Spleen (tissue), 11 donors: Measurements from ENCODE around the gene YRDC. TPM values are rescaled to one million over a fixed set of nuclear protein-coding genes. Genes with fewer than 3 reads are reported as not detected.

Experiments used
- DNase-seq: peaks from one replicate; pipeline ENCODE4 v3.0.0-alpha.2; 2020
- H3K27ac ChIP-seq, 8 donors: fragments of 200-600 bp; sonication (generic) in 7 of 8; 1 replicate in 4 of 8; 2 replicates in 4 of 8; pipeline versions ENCODE4 v1.5.0 to v1.8.0; 2016 to 2021; ENCODE audit warnings: inconsistent platforms in 4 of 8, mild to moderate bottlenecking in 4 of 8, moderate library complexity in 1 of 8
- H3K27me3 ChIP-seq, 7 donors: fragments of 200-600 bp; sonication (generic) in 6 of 7; replicated peaks in 1 of 7; 1 replicate in 4 of 7; 2 replicates in 3 of 7; pipeline versions ENCODE4 v1.5.0 to v1.8.0; 2016 to 2021; ENCODE audit warnings: inconsistent platforms in 3 of 7, mild to moderate bottlenecking in 1 of 7
- H3K36me3 ChIP-seq, 6 donors: fragments of 200-600 bp; sonication (generic) in 5 of 6; 1 replicate in 4 of 6; 2 replicates in 2 of 6; pipeline versions ENCODE4 v1.5.0 to v1.8.0; 2016 to 2021; ENCODE audit warnings: inconsistent platforms in 2 of 6
- H3K4me1 ChIP-seq, 6 donors: fragments of 200-600 bp; sonication (generic) in 5 of 6; 1 replicate in 3 of 6; 2 replicates in 3 of 6; pipeline versions ENCODE4 v1.5.0 to v1.8.0; 2016 to 2021; ENCODE audit warnings: inconsistent platforms in 3 of 6
- H3K4me3 ChIP-seq, 8 donors: fragments of 200-600 bp; sonication (generic) in 7 of 8; 1 replicate in 4 of 8; 2 replicates in 4 of 8; pipeline versions ENCODE4 v1.5.0 to v1.8.0; 2016 to 2021; ENCODE audit warnings: inconsistent platforms in 4 of 8, mild to moderate bottlenecking in 4 of 8, moderate library complexity in 2 of 8
- H3K9me3 ChIP-seq, 8 donors: fragments of 200-600 bp; sonication (generic) in 7 of 8; 1 replicate in 4 of 8; 2 replicates in 4 of 8; pipeline versions ENCODE4 v1.5.0 to v1.8.0; 2016 to 2021; ENCODE audit warnings: inconsistent platforms in 4 of 8
- POLR2A ChIP-seq, 3 donors: fragments of 450-650 bp; IDR thresholded peaks; one replicate each; pipeline ENCODE4 v1.5.1; 2017; ENCODE audit warnings: antibody characterized with exemption in 3 of 3, mild to moderate bottlenecking in 1 of 3
- POLR2AphosphoS5 ChIP-seq, 3 donors: sonication (generic); formaldehyde crosslinking; IDR thresholded peaks; one replicate each; pipeline ENCODE4 v1.5.1; 2017; ENCODE audit warnings: antibody characterized with exemption in 3 of 3
- WGBS, 5 donors: extraction: QIAGEN DNeasy Blood & Tissue Kit in 3 of 5; methylation state at CpG; one replicate each; pipeline versions ENCODE4 v1.1.5 to v1.1.7; 2013 to 2018; 5-methylcytosine and 5-hydroxymethylcytosine counted together
- intact Hi-C: fragments of 100-400 bp; cut with DNase I; formaldehyde crosslinking; loops from one replicate; pipeline ENCODE4 v1.15.0; 2023; ENCODE audit warnings: low total_unique reads
- polyA plus RNA-seq, 3 donors: library from polyadenylated mRNA; stranded (reverse); fragments of 200-250 nt; gene quantifications; one replicate each; pipeline ENCODE4 v1.2.1, GENCODE V29; 2013
- total RNA-seq, 7 donors: library from RNA; depleted of rRNA in 3 of 7; stranded (reverse); fragments of >200 nt in 3 of 7; fragmentation: NEBNext Ultra II Directional in 4 of 7; extraction: Animal tissue kit (Norgen Biotek cat#: 25700) in 4 of 7; gene quantifications; one replicate each; pipeline versions ENCODE4 v1.1.0 to v1.2.1, GENCODE V29; 2016 to 2021
- TF ChIP-seq, protein P1 (sequence below), 11 experiments: fragments of 200-600 bp in 7 of 11; fragments of 450-650 bp in 4 of 11; sonication (generic) in 4 of 11; IDR thresholded peaks in 8 of 11; conservative IDR thresholded peaks in 3 of 11; 1 replicate in 7 of 11; 2 replicates in 4 of 11; pipeline versions ENCODE4 v1.4.0 to v1.8.0; 2016 to 2021; ENCODE audit warnings: antibody characterized with exemption in 11 of 11, inconsistent platforms in 4 of 11, mild to moderate bottlenecking in 1 of 11
- donor health status: healthy with polysubstance abuse.
- donor health status: DM: no; HTN: no; CAD: no; lungs with moderate emphysema.
- donor health status: DM: no; HTN: no; CAD: no.
- donor health status: Bipolar disorder and iron deficiency.
- donor health status: healthy.
- donor health status: DM: no; HTN: no; CAD: no.
- donor health status: DM: yes; HTN: yes; CAD: no.

Gene YRDC
- total and polyA plus RNA-seq, 10 donors = 7.5 to 13.4 (median 10.6) TPM

DNA sequence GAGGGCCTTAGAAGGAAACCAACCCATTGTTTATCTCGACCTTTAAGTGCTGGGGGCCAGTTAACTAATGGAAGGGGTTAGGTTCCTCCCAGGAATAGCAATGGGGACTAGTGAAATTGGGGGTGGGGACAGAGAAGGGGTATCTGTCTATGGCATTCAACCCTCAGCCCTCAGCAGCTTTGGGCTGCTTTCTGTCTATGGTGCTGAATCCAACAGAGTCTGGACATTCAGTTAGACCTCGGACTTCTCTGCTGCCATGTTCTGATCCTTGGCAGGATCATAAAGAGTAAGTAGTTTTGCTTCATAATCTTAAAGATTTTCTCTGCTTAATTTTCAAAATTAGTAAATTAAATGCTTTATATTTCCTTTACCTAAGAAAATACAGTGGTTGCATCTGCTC lies 40.5 kb downstream of the YRDC start:
- intact Hi-C loops = no loop called here
- Histone ChIP-seq H3K36me3 (no peaks in the 10 kb centered on the region), H3K27ac (no peak overlapping the region), H3K4me1 (peaks cover 0 to 18% (median 0%) of the 10 kb centered on the region in 6 donors), H3K27me3 (peaks cover 0 to 86% (median 55%) of the 10 kb centered on the region in 7 donors), H3K4me3 (no peak overlapping the region), H3K9me3 (peaks cover 0 to 4% (median 0%) of the 10 kb centered on the region in 8 donors)
- DNase-seq = no peak
- TF ChIP-seq, protein P1, sequence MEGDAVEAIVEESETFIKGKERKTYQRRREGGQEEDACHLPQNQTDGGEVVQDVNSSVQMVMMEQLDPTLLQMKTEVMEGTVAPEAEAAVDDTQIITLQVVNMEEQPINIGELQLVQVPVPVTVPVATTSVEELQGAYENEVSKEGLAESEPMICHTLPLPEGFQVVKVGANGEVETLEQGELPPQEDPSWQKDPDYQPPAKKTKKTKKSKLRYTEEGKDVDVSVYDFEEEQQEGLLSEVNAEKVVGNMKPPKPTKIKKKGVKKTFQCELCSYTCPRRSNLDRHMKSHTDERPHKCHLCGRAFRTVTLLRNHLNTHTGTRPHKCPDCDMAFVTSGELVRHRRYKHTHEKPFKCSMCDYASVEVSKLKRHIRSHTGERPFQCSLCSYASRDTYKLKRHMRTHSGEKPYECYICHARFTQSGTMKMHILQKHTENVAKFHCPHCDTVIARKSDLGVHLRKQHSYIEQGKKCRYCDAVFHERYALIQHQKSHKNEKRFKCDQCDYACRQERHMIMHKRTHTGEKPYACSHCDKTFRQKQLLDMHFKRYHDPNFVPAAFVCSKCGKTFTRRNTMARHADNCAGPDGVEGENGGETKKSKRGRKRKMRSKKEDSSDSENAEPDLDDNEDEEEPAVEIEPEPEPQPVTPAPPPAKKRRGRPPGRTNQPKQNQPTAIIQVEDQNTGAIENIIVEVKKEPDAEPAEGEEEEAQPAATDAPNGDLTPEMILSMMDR (IDR thresholded peaks at IDR 0.05 in 8 of 11, conservative IDR thresholded peaks at IDR 0.05 in 3 of 11) = no peak
- TF ChIP-seq POLR2AphosphoS5 (IDR thresholded peaks at IDR 0.05) = no peak
- TF ChIP-seq POLR2A (IDR thresholded peaks at IDR 0.05) = no peak
- WGBS, 5 donors = 3 to 35% (median 23%) methylated on average over 2 of the region's 2 CpGs

- WGBS, 5 donors = 8 to 13% (median 9%) methylated on average over 27 of the region's 27 CpGs
- Histone ChIP-seq H3K9me3 (peaks cover 0 to 4% (median 0%) of the 10 kb centered on the region in 8 donors), H3K27ac (no peak overlapping the region), H3K36me3 (no peaks in the 10 kb centered on the region), H3K4me3 (peak overlapping the region in 1 of 8 donors; percentile 28), H3K4me1 (peaks cover 0 to 18% (median 0%) of the 10 kb centered on the region in 6 donors), H3K27me3 (peaks cover 0 to 99% (median 55%) of the 10 kb centered on the region in 7 donors)
- intact Hi-C loops = no loop called here
- no peak for DNase-seq
- TF ChIP-seq POLR2AphosphoS5 (IDR thresholded peaks at IDR 0.05) = no peak
- TF ChIP-seq POLR2A (IDR thresholded peaks at IDR 0.05) = no peak
- TF ChIP-seq, protein P1 (IDR thresholded peaks at IDR 0.05 in 8 of 11, conservative IDR thresholded peaks at IDR 0.05 in 3 of 11) = no peak
Observed at GRCh38 chr1:37765916-37766664, 41.9 kb downstream of the YRDC start.

DNA sequence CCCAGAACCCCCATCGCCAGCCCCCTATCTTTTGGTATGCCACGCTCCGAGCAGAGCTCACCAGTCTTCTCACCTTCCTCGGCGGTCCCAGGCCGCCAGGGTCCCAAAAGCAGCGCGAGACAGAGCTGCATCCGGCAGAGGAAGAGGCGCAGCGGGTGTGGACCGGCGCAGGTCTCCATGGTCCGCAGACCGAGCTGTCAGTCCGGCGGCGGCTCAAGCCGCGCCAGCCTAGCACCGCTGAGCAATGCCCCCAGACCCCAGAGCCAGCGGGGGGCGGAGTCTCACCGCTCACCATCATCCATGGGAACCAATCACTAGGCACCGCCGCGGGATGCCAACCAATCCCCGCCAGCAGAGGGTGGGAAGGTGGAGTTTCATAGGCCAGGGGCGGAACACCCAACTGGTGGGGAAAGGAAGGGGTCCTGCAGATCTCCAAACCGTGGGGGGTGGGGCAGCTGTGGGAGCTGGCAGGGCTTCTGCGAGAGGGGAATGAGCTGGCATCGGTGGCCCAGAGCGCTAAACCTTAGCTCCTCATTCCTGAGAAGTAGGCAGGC lies 43.0 kb downstream of the YRDC start, which contains the start of gene EPHA10:
EPHA10 (minus strand) TSS at position 233 of the 554 bp plus-strand sequence; CDS start at position 179, 54 bp downstream.
- Histone ChIP-seq H3K36me3 (no peaks in the 10 kb centered on the region), H3K4me1 (peaks cover 0 to 18% (median 0%) of the 10 kb centered on the region in 6 donors), H3K4me3 (peak within 1 kb of the TSS in 1 of 8 donors; percentile 28), H3K27me3 (peaks cover 0 to 100% (median 55%) of the 10 kb centered on the region in 7 donors), H3K9me3 (peaks cover 0 to 4% (median 0%) of the 10 kb centered on the region in 8 donors), H3K27ac (no peak within 1 kb of the TSS)
- TF ChIP-seq, protein P1 (IDR thresholded peaks at IDR 0.05 in 8 of 11, conservative IDR thresholded peaks at IDR 0.05 in 3 of 11) = no peak
- TF ChIP-seq POLR2AphosphoS5 (IDR thresholded peaks at IDR 0.05) (no peak), POLR2A (IDR thresholded peaks at IDR 0.05) (no peak)
- WGBS, 5 donors = 6 to 10% (median 8%) methylated on average over 20 to 33 of the region's 33 CpGs
- no peak for DNase-seq
- intact Hi-C loops = no loop called here

- Histone ChIP-seq H3K36me3 (no peaks in the 10 kb centered on the region), H3K27ac (no peak overlapping the region), H3K4me1 (peaks cover 0 to 18% (median 0%) of the 10 kb centered on the region in 6 donors), H3K9me3 (peaks cover 0 to 4% (median 0%) of the 10 kb centered on the region in 8 donors), H3K4me3 (no peak overlapping the region), H3K27me3 (peaks cover 0 to 100% (median 55%) of the 10 kb centered on the region in 7 donors)
- WGBS, 5 donors = 8 to 16% (median 9%) methylated on average over 28 to 29 of the region's 29 CpGs
- intact Hi-C loops = no loop called here
- TF ChIP-seq, protein P1 (IDR thresholded peaks at IDR 0.05 in 8 of 11, conservative IDR thresholded peaks at IDR 0.05 in 3 of 11) = no peak
- TF ChIP-seq POLR2AphosphoS5 (IDR thresholded peaks at IDR 0.05) (no peak), POLR2A (IDR thresholded peaks at IDR 0.05) (no peak)
- DNase-seq = no peak
Observed at GRCh38 chr1:37764414-37764825, 43.6 kb downstream of the YRDC start.
